Mammary microvascular endothelial cell (primary cell): ENCODE measurements around the gene CETN1. TPM values are rescaled to one million over a fixed set of nuclear protein-coding genes. Genes with fewer than 3 reads are reported as not detected.

Source experiments
- total RNA-seq: library from RNA; depleted of rRNA; stranded (reverse); fragments of >200 nt; gene quantifications from 2 replicates; pipeline ENCODE4 v1.2.3, GENCODE V29; 2015

The CETN1 gene
- total RNA-seq, result not detected in 2 replicates

GRCh38 chr18:580154-580553 is at the start of gene CETN1:
TSS of gene CETN1 (plus strand) at chr18:580380. CDS start at chr18:580409, 29 bp downstream.

Other genes starting within 250 kb of the CETN1 start
- gene COLEC12, start 79.7 kb upstream of the CETN1 start, total RNA-seq, result 1.7 TPM in 2 replicates
- not detected in 2 replicates for gene CLUL1, start 16.6 kb downstream of the CETN1 start, total RNA-seq
- 86.5 and 95.8 TPM in 2 replicates for gene TYMS, start 77.3 kb downstream of the CETN1 start, total RNA-seq
- 18.6 and 19.4 TPM in 2 replicates for gene ENOSF1, start 132.2 kb downstream of the CETN1 start, total RNA-seq
- 210 and 227 TPM in 2 replicates for gene YES1, start 231.9 kb downstream of the CETN1 start, total RNA-seq